Tibial artery (tissue), 4 donors: ENCODE data around the gene CCDC102A.
A peak's percentile ranks its signal among the peaks of the same experiment; 100 is the strongest.

Experiments used
- DNase-seq, 2 donors: peaks; one replicate each; pipeline ENCODE4 v3.0.0-alpha.2; 2019
- H3K27ac ChIP-seq, 2 donors: fragments of 200-600 bp; sonication (generic) in 1 of 2; 1 replicate in 1 of 2; 2 replicates in 1 of 2; pipeline ENCODE4 v1.5.1; 2018 to 2019; ENCODE audit warnings: mild to moderate bottlenecking in 1 of 2
- H3K27me3 ChIP-seq, 2 donors: fragments of 200-600 bp; sonication (generic) in 1 of 2; one replicate each; pipeline versions ENCODE4 v1.5.1 to v1.6.0; 2016 to 2019
- H3K36me3 ChIP-seq, 3 donors: fragments of 200-600 bp; sonication (generic) in 2 of 3; one replicate each; pipeline ENCODE4 v1.5.1; 2016 to 2019; ENCODE audit warnings: mild to moderate bottlenecking in 2 of 3
- H3K4me1 ChIP-seq, 4 donors: fragments of 200-600 bp; sonication (generic) in 2 of 4; 1 replicate in 3 of 4; 2 replicates in 1 of 4; pipeline ENCODE4 v1.5.1; 2016 to 2019
- H3K4me3 ChIP-seq, 2 donors: fragments of 200-600 bp; sonication (generic) in 1 of 2; 1 replicate in 1 of 2; 2 replicates in 1 of 2; pipeline ENCODE4 v1.5.1; 2018 to 2019; ENCODE audit warnings: mild to moderate bottlenecking in 2 of 2
- H3K9me3 ChIP-seq, 3 donors: fragments of 200-600 bp; sonication (generic) in 1 of 3; one replicate each; pipeline ENCODE4 v1.5.1; 2016 to 2019
- intact Hi-C: fragments of 100-400 bp; cut with DNase I; formaldehyde crosslinking; loops from one replicate; pipeline ENCODE4 v1.15.0; 2023; ENCODE audit warnings: low total_unique reads
- TF ChIP-seq, protein P1 (sequence below), 2 experiments: fragments of 200-600 bp in 1 of 2; fragments of 450-650 bp in 1 of 2; IDR thresholded peaks; one replicate each; pipeline ENCODE4 v1.5.1; 2017 to 2019; ENCODE audit warnings: antibody characterized with exemption in 2 of 2, mild to moderate bottlenecking in 1 of 2, moderate library complexity in 1 of 2

CCDC102A gene

GRCh38 chr16:57534337-57534880, 2.0 kb downstream of the CCDC102A start:
- intact Hi-C loops = loop anchor here (10.0 kb wide), 1 partner anchor 230 kb away; no protein-coding TSS in a partner anchor
- no peak for DNase-seq
- Histone ChIP-seq H3K9me3 (no peaks in the 10 kb centered on the region), H3K4me1 (peaks cover 0 to 66% (median 50%) of the 10 kb centered on the region in 4 donors), H3K27ac (peak overlapping the region; percentile 86 to 91), H3K27me3 (no peaks in the 10 kb centered on the region), H3K36me3 (no peaks in the 10 kb centered on the region), H3K4me3 (no peak overlapping the region)
- TF ChIP-seq, protein P1, sequence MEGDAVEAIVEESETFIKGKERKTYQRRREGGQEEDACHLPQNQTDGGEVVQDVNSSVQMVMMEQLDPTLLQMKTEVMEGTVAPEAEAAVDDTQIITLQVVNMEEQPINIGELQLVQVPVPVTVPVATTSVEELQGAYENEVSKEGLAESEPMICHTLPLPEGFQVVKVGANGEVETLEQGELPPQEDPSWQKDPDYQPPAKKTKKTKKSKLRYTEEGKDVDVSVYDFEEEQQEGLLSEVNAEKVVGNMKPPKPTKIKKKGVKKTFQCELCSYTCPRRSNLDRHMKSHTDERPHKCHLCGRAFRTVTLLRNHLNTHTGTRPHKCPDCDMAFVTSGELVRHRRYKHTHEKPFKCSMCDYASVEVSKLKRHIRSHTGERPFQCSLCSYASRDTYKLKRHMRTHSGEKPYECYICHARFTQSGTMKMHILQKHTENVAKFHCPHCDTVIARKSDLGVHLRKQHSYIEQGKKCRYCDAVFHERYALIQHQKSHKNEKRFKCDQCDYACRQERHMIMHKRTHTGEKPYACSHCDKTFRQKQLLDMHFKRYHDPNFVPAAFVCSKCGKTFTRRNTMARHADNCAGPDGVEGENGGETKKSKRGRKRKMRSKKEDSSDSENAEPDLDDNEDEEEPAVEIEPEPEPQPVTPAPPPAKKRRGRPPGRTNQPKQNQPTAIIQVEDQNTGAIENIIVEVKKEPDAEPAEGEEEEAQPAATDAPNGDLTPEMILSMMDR (IDR thresholded peaks at IDR 0.05) = no peak

DNA sequence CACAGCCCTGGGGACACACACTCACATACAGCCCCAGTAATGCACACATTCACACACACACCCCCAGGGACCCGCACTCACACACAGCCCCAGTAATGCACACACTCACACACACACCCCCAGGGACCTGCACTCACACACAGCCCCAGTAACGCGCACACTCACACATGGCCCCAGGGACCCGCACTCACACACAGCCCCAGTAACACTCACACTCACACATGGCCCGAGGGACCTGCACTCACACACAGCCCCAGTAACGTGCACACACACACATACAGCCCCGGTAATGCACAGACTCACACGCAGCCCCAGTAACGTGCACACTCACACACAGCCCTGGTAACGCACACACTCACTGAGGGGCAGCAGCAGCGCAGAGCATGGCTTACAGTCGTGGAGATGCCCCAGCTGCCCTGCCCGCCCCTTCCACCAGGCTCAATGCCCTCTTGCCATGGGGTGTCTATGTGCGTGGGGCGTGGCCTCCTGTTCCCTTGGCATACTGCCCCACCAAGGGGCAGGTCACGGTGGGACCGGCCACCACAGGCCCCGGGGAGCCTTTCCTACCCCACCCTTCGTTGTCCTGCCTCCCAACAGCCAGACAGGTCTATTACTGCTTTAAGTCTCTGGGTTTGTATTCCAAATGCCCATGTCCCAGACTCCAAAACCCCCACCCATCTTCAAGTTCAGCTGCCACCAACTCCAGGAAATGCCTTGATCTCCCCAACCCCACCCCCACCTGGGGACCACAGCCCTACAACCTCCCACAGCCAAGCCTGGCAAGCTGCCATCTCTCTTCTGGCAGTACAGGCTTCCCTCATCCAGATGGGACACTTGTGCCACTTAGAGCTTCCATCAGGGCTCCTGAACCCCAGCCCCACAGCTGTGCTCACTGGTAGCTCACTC, 2.7 kb downstream of the CCDC102A start:
- no peaks in the 10 kb centered on the region for H3K27me3 ChIP-seq
- no peaks in the 10 kb centered on the region for H3K9me3 ChIP-seq
- peaks cover 0 to 5% (median 0%) of the 10 kb centered on the region in 3 donors for H3K36me3 ChIP-seq
- H3K4me1 ChIP-seq = peaks cover 0 to 66% (median 50%) of the 10 kb centered on the region in 4 donors
- peak overlapping the region; percentile 86 to 91 for H3K27ac ChIP-seq
- intact Hi-C loops = loop anchor here (10.0 kb wide), 1 partner anchor 229 kb away; no protein-coding TSS in a partner anchor
- TF ChIP-seq, protein P1 (IDR thresholded peaks at IDR 0.05) = no peak
- peak overlapping the region in 1 of 2 donors; percentile 24 for H3K4me3 ChIP-seq
- peak in 1 of 2 donors; percentile 68 for DNase-seq

DNA sequence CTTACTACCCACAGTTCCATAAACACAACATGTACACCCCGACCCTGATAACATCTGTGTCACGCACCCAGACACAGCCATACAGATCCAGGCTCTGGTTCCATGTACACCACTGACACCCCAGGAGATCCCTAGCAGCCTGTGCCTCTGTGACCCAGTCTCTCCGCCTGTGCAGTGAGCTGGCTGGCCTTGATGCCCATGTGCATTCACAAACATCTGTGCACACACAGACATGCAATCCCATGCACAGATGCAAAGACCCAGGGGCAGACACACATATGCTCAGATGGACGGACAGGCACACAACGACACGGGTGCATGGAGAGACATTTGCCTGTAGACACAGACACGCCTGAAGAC, 4.1 kb downstream of the CCDC102A start:
- intact Hi-C loops = loop anchor here (10.0 kb wide), 1 partner anchor 227 kb away; no protein-coding TSS in a partner anchor
- Histone ChIP-seq H3K4me3 (no peak overlapping the region), H3K27me3 (no peaks in the 10 kb centered on the region), H3K9me3 (no peaks in the 10 kb centered on the region), H3K4me1 (peaks cover 0 to 66% (median 50%) of the 10 kb centered on the region in 4 donors), H3K36me3 (peaks cover 0 to 19% (median 0%) of the 10 kb centered on the region in 3 donors), H3K27ac (no peak overlapping the region)
- DNase-seq = peak in 1 of 2 donors; percentile 53
- TF ChIP-seq, protein P1 (IDR thresholded peaks at IDR 0.05) = no peak

- Histone ChIP-seq H3K36me3 (peaks cover 0 to 24% (median 0%) of the 10 kb centered on the region in 3 donors), H3K9me3 (no peaks in the 10 kb centered on the region), H3K4me3 (no peak overlapping the region), H3K4me1 (peaks cover 0 to 62% (median 48%) of the 10 kb centered on the region in 4 donors), H3K27ac (no peak overlapping the region), H3K27me3 (no peaks in the 10 kb centered on the region)
- DNase-seq = peak in 1 of 2 donors; percentile 55
- intact Hi-C loops = loop anchor here (10.0 kb wide), 1 partner anchor 227 kb away; no protein-coding TSS in a partner anchor
- TF ChIP-seq, protein P1 (IDR thresholded peaks at IDR 0.05) = no peak
Observed at GRCh38 chr16:57531635-57532265, 4.6 kb downstream of the CCDC102A start.

GRCh38 chr16:57531253-57531575, 5.2 kb downstream of the CCDC102A start:
- intact Hi-C loops = loop anchor here (10.0 kb wide), 1 partner anchor 226 kb away; no protein-coding TSS in a partner anchor
- no peak overlapping the region for H3K4me3 ChIP-seq
- H3K27ac ChIP-seq = no peak overlapping the region
- no peak for DNase-seq
- H3K36me3 ChIP-seq = peaks cover 0 to 29% (median 0%) of the 10 kb centered on the region in 3 donors
- TF ChIP-seq, protein P1 (IDR thresholded peaks at IDR 0.05) = no peak
- no peaks in the 10 kb centered on the region for H3K9me3 ChIP-seq
- peaks cover 0 to 61% (median 48%) of the 10 kb centered on the region in 4 donors for H3K4me1 ChIP-seq
- H3K27me3 ChIP-seq = no peaks in the 10 kb centered on the region
